ENCODE data around the gene CARD6. TPM values are rescaled to one million over a fixed set of nuclear protein-coding genes. Genes with fewer than 3 reads are reported as not detected.
"Not testable (repeated sequence)": the region's sequence is repeated elsewhere in the genome, so short reads cannot be mapped to it uniquely, and the experiment has no call there.

The CARD6 gene
- total RNA-seq, 1 donor from 2014 or later: 29.5 TPM

- DNase-seq (ENCODE audit: low read depth, low spot score): not testable (repeated sequence)
These were observed 31.1 kb downstream of the CARD6 start for GRCh38 chr5:40872253-40872652.

GRCh38 chr5:40873286-40873880 is 32.2 kb downstream of the CARD6 start:
- DNase-seq (ENCODE audit: low read depth, low spot score): no peak

GRCh38 chr5:40875958-40876357 is 34.8 kb downstream of the CARD6 start:
- DNase-seq (ENCODE audit: low read depth, low spot score): no peak

GRCh38 chr5:40877371-40877988 is 36.3 kb downstream of the CARD6 start:
- no peak for DNase-seq (ENCODE audit: low read depth, low spot score)

DNA sequence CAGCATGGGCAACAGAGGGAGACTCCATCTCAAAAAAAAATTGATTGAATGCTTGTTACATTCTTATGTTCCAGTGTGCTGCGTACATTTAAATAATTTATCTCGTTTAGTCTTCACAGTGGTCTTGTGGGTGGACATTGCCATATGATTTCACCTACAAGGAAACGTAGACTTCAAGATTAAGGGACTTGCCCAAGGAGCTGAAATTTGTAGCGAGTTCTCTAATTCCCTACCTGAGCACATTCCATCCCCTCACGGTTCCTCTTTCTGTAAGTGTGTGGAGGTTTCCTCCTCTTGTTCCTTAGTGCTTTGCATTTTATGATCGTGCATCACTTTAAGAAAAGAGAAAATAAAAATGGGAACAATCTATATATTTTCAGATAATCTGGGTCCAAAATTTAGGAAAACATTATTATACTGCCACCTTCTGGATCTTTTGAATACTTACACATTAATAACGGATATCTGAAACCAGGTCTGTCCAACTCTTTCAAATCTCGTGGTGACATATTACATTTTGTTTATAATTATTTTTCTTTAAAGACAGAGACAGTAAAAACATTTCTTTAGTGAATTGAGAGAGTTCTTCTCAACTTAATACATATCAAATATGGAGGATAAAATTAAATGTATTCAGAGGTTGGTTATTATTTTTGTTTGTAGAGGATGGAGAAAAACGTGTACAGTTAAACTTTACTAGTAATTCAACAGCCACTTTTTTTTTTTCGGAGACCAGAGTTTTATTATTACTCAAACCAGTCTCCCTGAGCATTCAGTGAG is 38.2 kb downstream of the CARD6 start:
- no peak for DNase-seq (ENCODE audit: low read depth, low spot score)

- DNase-seq (ENCODE audit: low read depth, low spot score): no peak
These were observed 41.1 kb downstream of the CARD6 start for GRCh38 chr5:40882291-40882690.

GRCh38 chr5:40883051-40883450 is 41.9 kb downstream of the CARD6 start:
- not testable (repeated sequence) for DNase-seq (ENCODE audit: low read depth, low spot score)

DNA sequence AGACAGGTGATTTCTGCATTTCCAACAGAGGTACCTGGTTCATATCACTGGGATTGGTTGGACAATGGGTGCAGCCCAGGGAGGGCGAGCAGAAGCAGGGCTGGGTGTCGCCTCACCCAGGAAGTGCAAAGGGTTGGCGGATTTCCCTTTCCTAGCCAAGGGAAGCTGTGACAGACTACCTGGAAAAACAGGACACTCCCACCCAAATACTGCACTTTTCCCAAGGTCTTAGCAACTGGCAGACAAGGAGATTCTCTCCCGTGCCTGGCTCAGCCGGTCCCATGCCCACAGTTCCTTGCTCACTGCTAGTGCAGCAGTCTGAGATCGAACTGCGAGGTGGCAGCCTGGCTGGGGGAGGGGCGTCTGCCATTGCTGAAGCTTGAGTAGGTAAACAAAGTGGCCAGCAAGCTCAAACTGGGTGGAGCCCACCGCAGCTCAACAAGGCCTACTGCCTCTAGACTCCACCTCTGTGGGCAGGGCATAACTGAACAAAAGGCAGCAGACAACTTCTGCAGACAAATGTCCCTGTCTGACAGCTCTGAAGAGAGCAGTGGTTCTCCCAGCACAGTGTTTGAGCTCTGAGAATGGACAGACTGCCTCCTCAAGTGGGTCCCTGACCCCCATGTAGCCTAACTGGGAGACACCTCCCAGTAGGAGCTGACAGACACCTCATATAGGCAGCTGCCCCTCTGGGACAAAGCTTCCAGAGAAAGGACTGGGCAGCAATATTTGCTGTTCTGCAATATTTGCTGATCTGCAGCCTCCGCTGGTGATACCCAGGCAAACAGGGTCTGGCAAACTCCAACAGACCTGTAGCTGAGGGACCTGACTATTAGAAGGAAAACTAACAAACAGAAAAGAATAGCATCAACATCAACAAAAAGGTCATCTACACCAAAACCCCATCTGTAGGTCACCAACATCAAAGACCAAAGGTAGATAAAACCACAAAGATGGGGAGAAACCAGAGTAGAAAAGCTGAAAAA is 54.6 kb downstream of the CARD6 start:
- not testable (repeated sequence) for DNase-seq (ENCODE audit: low read depth, low spot score)

GRCh38 chr5:40904205-40904993 is 63.2 kb downstream of the CARD6 start:
- DNase-seq (ENCODE audit: low read depth, low spot score): peak; percentile 17

GRCh38 chr5:40904994-40905306 is 63.8 kb downstream of the CARD6 start:
- DNase-seq (ENCODE audit: low read depth, low spot score): no peak

DNA sequence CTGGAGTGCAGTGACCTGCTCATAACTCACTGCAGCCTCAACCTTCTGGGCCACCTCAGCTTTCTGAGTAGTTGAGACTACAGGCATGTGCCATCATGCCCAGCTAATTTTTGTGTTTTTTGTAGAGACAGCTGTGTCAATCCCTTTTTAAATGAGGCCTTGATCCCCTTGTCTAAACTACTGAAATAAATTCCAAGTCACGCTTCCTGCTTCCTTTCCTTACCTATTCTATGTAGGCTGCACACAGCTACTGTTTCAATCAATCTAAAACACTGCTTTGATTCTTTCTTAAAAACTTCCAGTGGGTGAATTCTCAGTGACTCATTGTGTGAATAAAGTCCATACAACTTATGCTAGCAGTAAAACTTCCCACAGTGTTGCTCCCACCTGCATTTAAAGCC is 65.2 kb downstream of the CARD6 start:
- no peak for DNase-seq (ENCODE audit: low read depth, low spot score)

- no peak for DNase-seq (ENCODE audit: low read depth, low spot score)
These were observed 68.1 kb downstream of the CARD6 start, which contains the start of gene C7 for GRCh38 chr5:40909264-40909663. Gene C7 (plus strand): TSS chr5:40909497. CDS start chr5:40909611, 114 bp downstream.

DNA sequence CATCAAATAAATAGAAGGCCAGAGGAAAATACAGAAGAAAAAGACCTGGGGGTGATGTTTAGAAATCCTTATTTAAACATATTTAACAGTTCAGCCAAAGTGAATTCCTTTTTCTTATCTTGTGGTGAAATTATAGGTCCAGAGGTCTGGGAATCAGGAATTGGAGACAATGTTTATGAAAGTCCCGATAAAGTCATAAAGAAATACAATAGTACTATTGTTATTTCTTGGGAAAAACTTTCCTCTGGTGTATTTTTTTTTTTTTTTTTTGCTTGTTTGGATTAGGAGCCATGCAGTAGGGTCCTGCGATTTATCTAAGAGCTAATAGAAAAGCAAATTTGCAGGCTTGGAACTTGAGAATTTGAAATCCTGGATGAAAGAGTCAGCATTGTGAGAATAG is 68.6 kb downstream of the CARD6 start:
- DNase-seq (ENCODE audit: low read depth, low spot score): no peak

Other genes with a start within 250 kb of the CARD6 start
- gene PTGER4, start 161.5 kb upstream of the CARD6 start, total RNA-seq: 39.1 and 107 TPM in 2 replicates
- 14.8 and 16.7 TPM in 2 replicates for gene TTC33, start 85.4 kb upstream of the CARD6 start, total RNA-seq
- 135 and 136 TPM in 2 replicates for gene PRKAA1, start 43.0 kb upstream of the CARD6 start, total RNA-seq
- gene RPL37, start 6.1 kb upstream of the CARD6 start, total RNA-seq: 1,544 and 2,625 TPM in 2 replicates
- gene C7, start 68.1 kb downstream of the CARD6 start, total RNA-seq: 1.2 and 7.7 TPM in 2 replicates
- 0.04 TPM in 1 of 2 replicates, not detected in the other for gene MROH2B, start 230.0 kb downstream of the CARD6 start, total RNA-seq